Tibial artery (tissue), 4 donors: ENCODE measurements around the gene SPACA7.
"Not testable (repeated sequence)": the region's sequence is repeated elsewhere in the genome, so short reads cannot be mapped to it uniquely, and the experiment has no call there.

Experiments
- DNase-seq, 2 donors: peaks; one replicate each; pipeline ENCODE4 v3.0.0-alpha.2; 2019
- H3K27ac ChIP-seq, 2 donors: fragments of 200-600 bp; sonication (generic) in 1 of 2; 1 replicate in 1 of 2; 2 replicates in 1 of 2; pipeline ENCODE4 v1.5.1; 2018 to 2019; ENCODE audit warnings: mild to moderate bottlenecking in 1 of 2
- H3K27me3 ChIP-seq, 2 donors: fragments of 200-600 bp; sonication (generic) in 1 of 2; one replicate each; pipeline versions ENCODE4 v1.5.1 to v1.6.0; 2016 to 2019
- H3K36me3 ChIP-seq, 3 donors: fragments of 200-600 bp; sonication (generic) in 2 of 3; one replicate each; pipeline ENCODE4 v1.5.1; 2016 to 2019; ENCODE audit warnings: mild to moderate bottlenecking in 2 of 3
- H3K4me1 ChIP-seq, 4 donors: fragments of 200-600 bp; sonication (generic) in 2 of 4; 1 replicate in 3 of 4; 2 replicates in 1 of 4; pipeline ENCODE4 v1.5.1; 2016 to 2019
- H3K4me3 ChIP-seq, 2 donors: fragments of 200-600 bp; sonication (generic) in 1 of 2; 1 replicate in 1 of 2; 2 replicates in 1 of 2; pipeline ENCODE4 v1.5.1; 2018 to 2019; ENCODE audit warnings: mild to moderate bottlenecking in 2 of 2
- H3K9me3 ChIP-seq, 3 donors: fragments of 200-600 bp; sonication (generic) in 1 of 3; one replicate each; pipeline ENCODE4 v1.5.1; 2016 to 2019
- CTCF ChIP-seq, 2 experiments: fragments of 200-600 bp in 1 of 2; fragments of 450-650 bp in 1 of 2; IDR thresholded peaks; one replicate each; pipeline ENCODE4 v1.5.1; 2017 to 2019; ENCODE audit warnings: antibody characterized with exemption in 2 of 2, mild to moderate bottlenecking in 1 of 2, moderate library complexity in 1 of 2
- intact Hi-C: fragments of 100-400 bp; cut with DNase I; formaldehyde crosslinking; loops from one replicate; pipeline ENCODE4 v1.15.0; 2023; ENCODE audit warnings: low total_unique reads

SPACA7 gene

GRCh38 chr13:112368883-112369282 is 7.3 kb upstream of the SPACA7 start:
- intact Hi-C loops = no loop called here
- H3K9me3 ChIP-seq = peaks cover 0 to 27% (median 15%) of the 10 kb centered on the region in 3 donors
- no peak for DNase-seq
- H3K4me3 ChIP-seq = no peak overlapping the region
- no peaks in the 10 kb centered on the region for H3K36me3 ChIP-seq
- no peak for TF ChIP-seq CTCF (IDR thresholded peaks at IDR 0.05)
- no peaks in the 10 kb centered on the region for H3K4me1 ChIP-seq
- no peak overlapping the region for H3K27ac ChIP-seq
- peaks cover 0 to 8% of the 10 kb centered on the region in 2 donors for H3K27me3 ChIP-seq

DNA sequence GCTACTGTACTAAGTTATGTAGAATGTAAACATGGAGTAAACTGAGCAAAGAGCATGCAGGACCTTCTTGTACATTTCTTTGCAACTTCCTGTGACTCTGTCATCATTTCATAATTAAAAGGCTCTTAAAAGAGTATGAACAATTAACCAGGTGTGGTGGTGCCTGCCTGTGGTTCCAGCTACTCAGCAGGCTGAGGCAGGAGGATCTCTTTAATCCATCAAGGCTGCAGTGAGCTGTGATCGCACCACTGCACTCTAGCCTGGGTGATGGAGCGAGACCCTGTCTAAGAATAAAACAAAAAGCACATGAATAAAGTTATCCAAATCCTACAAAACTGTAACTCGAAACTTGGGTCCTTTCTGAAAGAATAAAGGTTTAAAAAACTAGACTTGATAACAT is 5.8 kb upstream of the SPACA7 start:
- no peaks in the 10 kb centered on the region for H3K4me1 ChIP-seq
- peaks cover 0 to 4% of the 10 kb centered on the region in 2 donors for H3K27me3 ChIP-seq
- H3K4me3 ChIP-seq = no peak overlapping the region
- intact Hi-C loops = no loop called here
- peaks cover 0 to 27% (median 15%) of the 10 kb centered on the region in 3 donors for H3K9me3 ChIP-seq
- H3K27ac ChIP-seq = no peak overlapping the region
- TF ChIP-seq CTCF (IDR thresholded peaks at IDR 0.05) = no peak
- DNase-seq = no peak
- H3K36me3 ChIP-seq = no peaks in the 10 kb centered on the region

GRCh38 chr13:112374271-112374670 is 1.9 kb upstream of the SPACA7 start:
- intact Hi-C loops = no loop called here

GRCh38 chr13:112391746-112392145 is 15.6 kb downstream of the SPACA7 start:
- Histone ChIP-seq H3K27ac (no peak overlapping the region), H3K36me3 (no peaks in the 10 kb centered on the region), H3K4me3 (no peak overlapping the region), H3K27me3 (no peaks in the 10 kb centered on the region), H3K4me1 (no peaks in the 10 kb centered on the region), H3K9me3 (no peaks in the 10 kb centered on the region)
- intact Hi-C loops = no loop called here
- TF ChIP-seq CTCF (IDR thresholded peaks at IDR 0.05) = no peak
- no peak for DNase-seq

More at GRCh38 chr13:112374271-112374670, 1.9 kb upstream of the SPACA7 start:
- H3K4me3 ChIP-seq = no peak overlapping the region
- no peak for DNase-seq
- no peaks in the 10 kb centered on the region for H3K4me1 ChIP-seq
- H3K27me3 ChIP-seq = no peaks in the 10 kb centered on the region
- no peak for TF ChIP-seq CTCF (IDR thresholded peaks at IDR 0.05)
- H3K36me3 ChIP-seq = no peaks in the 10 kb centered on the region
- H3K27ac ChIP-seq = no peak overlapping the region
- H3K9me3 ChIP-seq = no peaks in the 10 kb centered on the region

- no peaks in the 10 kb centered on the region for H3K9me3 ChIP-seq
- TF ChIP-seq CTCF (IDR thresholded peaks at IDR 0.05) = no peak
- no peak for DNase-seq
- no peaks in the 10 kb centered on the region for H3K36me3 ChIP-seq
- H3K27ac ChIP-seq = no peak overlapping the region
- no peaks in the 10 kb centered on the region for H3K27me3 ChIP-seq
- intact Hi-C loops = no loop called here
- no peaks in the 10 kb centered on the region for H3K4me1 ChIP-seq
- H3K4me3 ChIP-seq = no peak overlapping the region
These were observed 16.6 kb downstream of the SPACA7 start for GRCh38 chr13:112392719-112393118.

DNA sequence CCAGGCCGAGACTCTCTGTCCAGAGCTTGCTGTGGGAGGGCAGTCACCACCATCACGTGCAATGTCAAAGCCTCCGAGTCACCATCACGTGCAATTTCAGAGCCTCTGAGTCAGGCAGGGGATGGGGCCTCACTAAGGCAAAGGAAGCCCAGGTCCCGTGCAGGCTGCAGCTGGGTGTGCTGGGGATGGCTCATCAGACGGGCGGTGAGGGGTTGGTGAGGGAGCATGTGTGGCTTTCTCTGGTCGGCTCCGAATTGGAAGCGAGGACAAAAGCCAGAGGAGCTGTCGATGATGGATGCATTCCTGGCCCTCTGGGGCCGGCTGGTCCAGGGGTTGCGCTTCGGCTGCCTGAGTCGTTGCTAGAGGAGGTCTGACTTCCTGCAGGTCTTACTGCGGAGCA is 18.9 kb downstream of the SPACA7 start:
- intact Hi-C loops, H3K27me3 ChIP-seq, H3K4me3 ChIP-seq, DNase-seq, H3K4me1 ChIP-seq, H3K36me3 ChIP-seq, H3K27ac ChIP-seq, H3K9me3 ChIP-seq: not testable (repeated sequence)

- H3K27me3 ChIP-seq, intact Hi-C loops, H3K36me3 ChIP-seq, DNase-seq, H3K4me3 ChIP-seq, H3K27ac ChIP-seq, H3K9me3 ChIP-seq, H3K4me1 ChIP-seq: not testable (repeated sequence)
These were observed 19.8 kb downstream of the SPACA7 start for GRCh38 chr13:112395941-112396340.
